GM23338 (cell line): ENCODE measurements around the gene LCA5.

Experiments
- CTCF ChIP-seq, 2 experiments: fragments of 200-600 bp in 1 of 2; sonication (generic) in 1 of 2; conservative IDR thresholded peaks; 2 replicates each; pipeline versions ENCODE4 v1.5.1 to v1.6.1; 2016 to 2017; ENCODE audit warnings: antibody characterized with exemption in 2 of 2, low read depth in 2 of 2, mild to moderate bottlenecking in 2 of 2, moderate library complexity in 1 of 2
- EZH2 ChIP-seq: fragments of 200-600 bp; sonication (generic); IDR thresholded peaks from one replicate; pipeline ENCODE4 v1.8.0; 2017; ENCODE audit warnings: antibody characterized with exemption, mild to moderate bottlenecking, low read depth; ENCODE audit not compliant: unreplicated experiment
- EZH2phosphoT487 ChIP-seq: fragments of 200-600 bp; sonication (generic); IDR thresholded peaks from one replicate; pipeline ENCODE4 v1.8.1; 2018; ENCODE audit warnings: antibody characterized with exemption; ENCODE audit not compliant: unreplicated experiment
- POLR2AphosphoS5 ChIP-seq: IDR thresholded peaks from 2 replicates; pipeline ENCODE4 v1.6.1; 2016; ENCODE audit warnings: antibody characterized with exemption, low read depth
- STAT1 ChIP-seq: IDR thresholded peaks from one replicate; pipeline ENCODE4 v1.6.1; 2016; ENCODE audit warnings: antibody characterized with exemption; ENCODE audit not compliant: unreplicated experiment

DNA sequence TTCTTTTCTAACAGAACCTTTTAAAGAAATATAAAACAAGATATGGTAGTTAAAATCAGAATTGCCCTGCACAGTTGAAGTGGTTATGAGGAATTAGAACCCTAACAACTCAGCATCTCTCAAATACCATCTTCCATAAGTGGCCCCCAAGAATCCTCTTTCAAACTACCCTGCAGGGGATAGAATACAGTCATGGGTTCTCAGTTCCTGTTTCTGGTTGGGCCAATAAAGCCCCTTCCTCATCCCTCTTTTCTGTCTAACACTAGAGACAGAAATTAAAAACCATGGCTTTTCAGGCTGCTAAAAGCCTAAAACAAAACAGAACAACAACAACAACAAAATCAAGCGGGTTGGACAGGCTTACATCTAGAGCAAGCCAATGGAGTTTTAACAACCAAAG lies 6.7 kb upstream of the LCA5 start:
- TF ChIP-seq EZH2 (no peak), STAT1 (no peak), CTCF (conservative IDR thresholded peaks at IDR 0.05; ENCODE audit: low read depth in 2 of 2) (no peak), EZH2phosphoT487 (no peak), POLR2AphosphoS5 (no peak)
